IMR-90 (cell line): Measurements from ENCODE around the gene CATSPERZ. TPM values are rescaled to one million over a fixed set of nuclear protein-coding genes. Genes with fewer than 3 reads are reported as not detected.

Experiments used
- ATAC-seq: fragments of 200-7000 bp; cut with Tn5 transposase; 2 replicates; pipeline ENCODE4 v1.9.1; 2020; ENCODE audit warnings: low read depth, mild to moderate bottlenecking, moderate library complexity
- BruUV-seq: library from RNA; stranded (reverse); fragments of 400-500 nt; replicated peaks from 2 replicates; lab custom pipeline; 2021; lab: Mats Ljungman, UMichigan
- CTCF ChIA-PET: fragments of 300-600 bp; formaldehyde crosslinking; extraction: SDS; loops from one replicate; lab custom pipeline; 2021; ENCODE audit warnings: antibody characterized with exemption; lab: Yijun Ruan, JAX
- POLR2A ChIA-PET: fragments of 300-600 bp; sonication (Branson Sonifier 250); formaldehyde crosslinking; loops from one replicate; lab custom pipeline; 2022; ENCODE audit warnings: antibody characterized with exemption; ENCODE audit not compliant: unreplicated experiment; lab: Charles Lee
- DNase-seq: peaks from one replicate; pipeline ENCODE4 v3.0.0; 2013
- H2AFZ ChIP-seq: replicated peaks from 2 replicates; pipeline ENCODE3; 2013; ENCODE audit warnings: low read length, mild to moderate bottlenecking; ENCODE audit not compliant: poor library complexity
- H2AK5ac ChIP-seq: 2 replicates; pipeline ENCODE4 v1.6.1; 2013; ENCODE audit warnings: low read depth, low read length, inconsistent platforms
- H2AK9ac ChIP-seq: replicated peaks from 2 replicates; pipeline ENCODE3; 2013; ENCODE audit warnings: mild to moderate bottlenecking, low read depth, low read length, moderate library complexity; ENCODE audit not compliant: poor library complexity
- H2BK120ac ChIP-seq: 2 replicates; pipeline ENCODE4 v1.6.1; 2013; ENCODE audit warnings: low read depth, low read length, inconsistent platforms
- H2BK15ac ChIP-seq: 3 replicates; pipeline ENCODE4 v1.6.1; 2013; ENCODE audit warnings: low read depth, low read length, inconsistent platforms
- H2BK20ac ChIP-seq: 2 replicates; pipeline ENCODE4 v1.6.1; 2013; ENCODE audit warnings: low read depth, mild to moderate bottlenecking, inconsistent platforms, low read length, moderate library complexity
- H2BK5ac ChIP-seq: 2 replicates; pipeline ENCODE4 v1.6.1; 2013; ENCODE audit warnings: mild to moderate bottlenecking, low read depth, low read length, inconsistent platforms; ENCODE audit not compliant: poor library complexity, severe bottlenecking
- H3K14ac ChIP-seq: replicated peaks from 2 replicates; pipeline ENCODE4 v1.6.1; 2013; ENCODE audit warnings: low read depth, low read length, inconsistent platforms
- H3K18ac ChIP-seq: 2 replicates; pipeline ENCODE4 v1.6.1; 2013; ENCODE audit warnings: low read depth, low read length, control low read depth
- H3K23ac ChIP-seq: 2 replicates; pipeline ENCODE4 v1.6.1; 2013; ENCODE audit warnings: low read depth, low read length, inconsistent platforms
- H3K27ac ChIP-seq: 2 replicates; pipeline ENCODE4 v1.5.1; 2013; ENCODE audit warnings: mild to moderate bottlenecking, control low read depth, low read length; ENCODE audit not compliant: insufficient read depth
- H3K27me3 ChIP-seq: 2 replicates; pipeline ENCODE4 v1.6.1; 2013; ENCODE audit warnings: low read length; ENCODE audit not compliant: control insufficient read depth, insufficient read depth
- H3K36me3 ChIP-seq: 2 replicates; pipeline ENCODE4 v1.6.1; 2013; ENCODE audit warnings: low read length, mixed read lengths; ENCODE audit not compliant: control insufficient read depth, insufficient read depth
- H3K4ac ChIP-seq: 2 replicates; pipeline ENCODE4 v1.6.1; 2013; ENCODE audit warnings: low read depth, low read length, inconsistent platforms
- H3K4me1 ChIP-seq: 2 replicates; pipeline ENCODE4 v1.6.1; 2013; ENCODE audit warnings: low read length, mixed read lengths; ENCODE audit not compliant: control insufficient read depth, insufficient read depth
- H3K4me2 ChIP-seq: 2 replicates; pipeline ENCODE4 v1.6.1; 2013; ENCODE audit warnings: low read depth, mild to moderate bottlenecking, control low read depth, low read length, moderate library complexity
- H3K4me3 ChIP-seq: 2 replicates; pipeline ENCODE4 v1.5.1; 2013; ENCODE audit warnings: low read depth, mild to moderate bottlenecking, control low read depth, low read length, moderate library complexity; ENCODE audit not compliant: insufficient read depth
- H3K56ac ChIP-seq: 2 replicates; pipeline ENCODE4 v1.6.1; 2013; ENCODE audit warnings: low read length, inconsistent platforms; ENCODE audit not compliant: insufficient read depth; ENCODE audit errors: extremely low read depth
- H3K79me1 ChIP-seq, 2 experiments: 2 replicates each; pipeline ENCODE4 v1.6.1; 2013; ENCODE audit warnings: low read length in 2 of 2, inconsistent platforms in 1 of 2, low read depth in 1 of 2
- H3K9ac ChIP-seq: 2 replicates; pipeline ENCODE4 v1.6.1; 2013; ENCODE audit warnings: low read depth, low read length, control low read depth
- H3K9me1 ChIP-seq: 2 replicates; pipeline ENCODE4 v1.6.1; 2013; ENCODE audit warnings: low read length, inconsistent platforms; ENCODE audit not compliant: insufficient read depth
- H3K9me3 ChIP-seq: 2 replicates; pipeline ENCODE4 v1.6.1; 2013; ENCODE audit warnings: low read length; ENCODE audit not compliant: control insufficient read depth, insufficient read depth
- H4K20me1 ChIP-seq: 2 replicates; pipeline ENCODE4 v1.6.1; 2013; ENCODE audit warnings: low read length, inconsistent platforms; ENCODE audit not compliant: insufficient read depth
- H4K5ac ChIP-seq: 2 replicates; pipeline ENCODE4 v1.6.1; 2013; ENCODE audit warnings: mild to moderate bottlenecking, low read depth, low read length, control low read depth
- H4K8ac ChIP-seq, 2 experiments: 2 replicates each; pipeline ENCODE4 v1.6.1; 2013; ENCODE audit warnings: low read depth in 2 of 2, low read length in 2 of 2, control low read depth in 1 of 2, inconsistent platforms in 1 of 2
- H4K91ac ChIP-seq: 2 replicates; pipeline ENCODE4 v1.6.1; 2013; ENCODE audit warnings: low read depth, low read length, inconsistent platforms; ENCODE audit not compliant: insufficient read depth
- CEBPB ChIP-seq: IDR thresholded peaks from 2 replicates; pipeline ENCODE4 v1.6.1; 2012; ENCODE audit warnings: low read depth, low read length, improper control_type of control experiment
- CHD1 ChIP-seq: IDR thresholded peaks from 2 replicates; pipeline ENCODE4 v1.6.1; 2012; ENCODE audit warnings: low read depth, low read length, improper control_type of control experiment
- ELK1 ChIP-seq: fragments of 150-350 bp; IDR thresholded peaks from 2 replicates; pipeline ENCODE4 v1.6.1; 2016; ENCODE audit warnings: low read depth, mild to moderate bottlenecking, low read length, moderate library complexity, borderline replicate concordance
- NFE2L2 ChIP-seq: fragments of 150-350 bp; IDR thresholded peaks from 2 replicates; pipeline ENCODE4 v1.6.1; 2016; ENCODE audit warnings: low read depth, mild to moderate bottlenecking, low read length
- USF2 ChIP-seq: fragments of 150-350 bp; IDR thresholded peaks from 2 replicates; pipeline ENCODE4 v1.6.1; 2017; ENCODE audit warnings: mild to moderate bottlenecking, antibody characterized with exemption, low read length, low read depth
- WGBS, 2 experiments: methylation state at CpG; one replicate each; pipeline versions ENCODE4 v1.1.5 to v1.1.7; 2013; ENCODE audit warnings: missing lambda C conversion rate in 2 of 2; ENCODE audit not compliant: insufficient read length in 1 of 2; ENCODE audit errors: extremely low coverage in 2 of 2; 5-methylcytosine and 5-hydroxymethylcytosine counted together
- dilution Hi-C: fragments of 300-500 bp; cut with HindIII; formaldehyde crosslinking; loops from one replicate; pipeline ENCODE4 v1.14.3; 2018; ENCODE audit warnings: low sequenced_read_pairs; ENCODE audit not compliant: unreplicated experiment
- in situ Hi-C: fragments of 300-500 bp; cut with MboI; formaldehyde crosslinking; loops from 3 replicates; pipeline ENCODE4 v1.14.3; 2019; ENCODE audit warnings: low sequenced_read_pairs, inconsistent platforms, mixed read lengths
- intact Hi-C: fragments of 100-400 bp; cut with micrococcal nuclease; formaldehyde crosslinking; loops from 2 replicates; pipeline ENCODE4 v1.10.0; 2022
- polyA plus RNA-seq, 3 experiments: library from polyadenylated mRNA; depleted of rRNA; stranded (reverse); fragments of >200 nt; gene quantifications; 2 replicates each; pipeline ENCODE4 v1.2.3, GENCODE V29; 2012; ENCODE audit warnings: low replicate concordance in 1 of 3
- total RNA-seq: library from RNA; depleted of rRNA; stranded (reverse); fragments of >200 nt; gene quantifications from 2 replicates; pipeline ENCODE4 v1.2.3, GENCODE V29; 2012

The CATSPERZ gene
- total and polyA plus RNA-seq, 2 of the 4 experiments (the other 2 are of a cell fraction): not detected

GRCh38 chr11:64276653-64277431 lies 23.3 kb upstream of the CATSPERZ start:
- Histone ChIP-seq H3K9me3 (no peaks in the 10 kb centered on the region), H3K27ac (no peak overlapping the region), H2BK5ac (no peak overlapping the region), H3K4me2 (no peak overlapping the region), H4K91ac (no peak overlapping the region), H3K18ac (no peak overlapping the region), H3K4me3 (no peak overlapping the region), H4K5ac (no peak overlapping the region), H4K20me1 (no peaks in the 10 kb centered on the region), H3K56ac (no peak overlapping the region), H3K4ac (no peak overlapping the region), H3K9ac (peak overlapping the region; percentile 30; the same call in 1 of the 2 replicates), H2BK15ac (no peak overlapping the region), H3K23ac (no peak overlapping the region), H3K79me1 (peaks cover 8 to 15% of the 10 kb centered on the region in 2 experiments), H3K27me3 (no peaks in the 10 kb centered on the region), H2AK9ac (no peak overlapping the region), H2AK5ac (no peak overlapping the region), H3K4me1 (peaks cover 2% of the 10 kb centered on the region), H2BK120ac (no peak overlapping the region), H3K36me3 (peaks cover 32% of the 10 kb centered on the region), H2AFZ (no peak overlapping the region), H2BK20ac (no peak overlapping the region), H3K9me1 (peaks cover 5% of the 10 kb centered on the region; the same call in 1 of the 2 replicates), H4K8ac (no peak overlapping the region), H3K14ac (no peak overlapping the region)
- dilution Hi-C loops: no loop called here
- POLR2A ChIA-PET: no interaction called here
- 83% methylated on average over 4 of the region's 17 CpGs; no CpG with 5 or more reads in 1 of the 2 experiments for WGBS, 2 experiments
- intact Hi-C loops: no loop called here
- no peak for DNase-seq
- in situ Hi-C loops: no loop called here
- CTCF ChIA-PET: interaction anchor here (1.0 to 1.3 kb wide), 3 partner anchors 8 to 78 kb away, joined by 3 to 4 read pairs (median 3); no protein-coding TSS in a partner anchor
- BruUV-seq: no TSS peak
- ATAC-seq: no peak
- no peak for TF ChIP-seq CHD1
- TF ChIP-seq USF2: no peak
- TF ChIP-seq CEBPB: no peak
- no peak for TF ChIP-seq NFE2L2
- no peak for TF ChIP-seq ELK1
